Measurements from ENCODE around the gene PPM1F. TPM values are rescaled to one million over a fixed set of nuclear protein-coding genes. Genes with fewer than 3 reads are reported as not detected.
"Not testable (repeated sequence)": the region's sequence is repeated elsewhere in the genome, so short reads cannot be mapped to it uniquely, and the experiment has no call there.

Gene PPM1F
- total RNA-seq, 2 experiments from 2014 or later = 21.7 to 21.9 TPM

DNA sequence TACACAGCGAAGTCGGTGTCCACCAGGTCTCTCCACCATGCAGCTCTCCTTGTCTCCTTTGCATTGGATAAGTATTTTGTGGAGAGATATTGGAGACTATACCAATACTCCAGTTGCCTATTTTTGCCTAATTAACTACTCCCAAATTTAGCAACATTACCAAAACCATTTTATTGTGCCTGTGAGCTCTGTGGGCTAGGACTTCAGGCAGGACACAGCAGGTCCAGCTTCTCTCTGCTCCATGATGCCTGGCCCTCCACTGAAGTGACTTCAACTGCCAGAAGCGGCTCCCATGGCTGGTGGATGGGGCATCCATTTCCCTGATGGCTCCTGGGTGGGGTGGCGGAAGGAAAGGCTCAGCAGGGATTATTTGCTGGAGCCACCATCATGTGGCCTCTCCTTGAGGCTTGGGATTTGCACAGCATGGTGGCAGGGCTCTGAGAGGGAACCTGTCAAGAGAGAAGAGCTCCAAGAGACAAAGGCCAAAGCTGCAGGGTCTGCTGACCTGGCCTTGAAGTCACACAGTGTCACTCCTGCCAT is 48.3 kb downstream of the PPM1F start:
- no peaks in the 10 kb centered on the region for H3K27me3 Mint-ChIP-seq
- H3K4me3 Mint-ChIP-seq = no peak overlapping the region
- no peaks in the 10 kb centered on the region for H3K4me1 Mint-ChIP-seq (ENCODE audit: low read depth)
- intact Hi-C loops (cut with micrococcal nuclease) = no loop called here
- no peak for DNase-seq
- ChIA-PET CTCF (no interaction called here), POLR2A (no interaction called here)
- H3K36me3 Mint-ChIP-seq = no peaks in the 10 kb centered on the region
- H3K27ac Mint-ChIP-seq = no peak overlapping the region
- H3K9me3 Mint-ChIP-seq = no peaks in the 10 kb centered on the region

DNA sequence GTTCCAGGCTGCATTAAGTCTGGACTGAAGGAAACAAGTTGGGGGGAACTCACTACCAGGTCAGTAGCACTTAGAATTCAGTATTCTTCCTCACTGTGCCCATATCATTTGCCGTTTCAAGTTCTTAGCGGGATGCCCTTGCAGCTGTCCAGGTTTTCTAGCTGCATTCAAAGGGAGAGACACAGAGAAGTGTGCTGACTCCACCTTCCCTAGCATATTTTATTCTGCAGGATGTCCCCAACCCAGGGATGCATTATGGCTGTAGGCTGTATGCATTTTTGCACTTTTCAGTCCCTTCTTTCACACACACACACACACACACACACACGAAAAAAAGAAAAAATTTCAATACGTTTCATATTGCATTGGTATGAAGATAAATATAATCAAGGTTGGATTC is 49.4 kb downstream of the PPM1F start:
- H3K4me3 Mint-ChIP-seq = no peak overlapping the region
- no peaks in the 10 kb centered on the region for H3K36me3 Mint-ChIP-seq
- H3K9me3 Mint-ChIP-seq = no peaks in the 10 kb centered on the region
- ChIA-PET POLR2A (no interaction called here), CTCF (interaction anchor here (0.9 kb wide), 1 partner anchor 27 kb away, joined by 4 read pairs; no protein-coding TSS in a partner anchor)
- H3K27ac Mint-ChIP-seq = no peak overlapping the region
- no peaks in the 10 kb centered on the region for H3K4me1 Mint-ChIP-seq (ENCODE audit: low read depth)
- no peaks in the 10 kb centered on the region for H3K27me3 Mint-ChIP-seq
- no peak for DNase-seq
- intact Hi-C loops (cut with micrococcal nuclease) = no loop called here

DNA sequence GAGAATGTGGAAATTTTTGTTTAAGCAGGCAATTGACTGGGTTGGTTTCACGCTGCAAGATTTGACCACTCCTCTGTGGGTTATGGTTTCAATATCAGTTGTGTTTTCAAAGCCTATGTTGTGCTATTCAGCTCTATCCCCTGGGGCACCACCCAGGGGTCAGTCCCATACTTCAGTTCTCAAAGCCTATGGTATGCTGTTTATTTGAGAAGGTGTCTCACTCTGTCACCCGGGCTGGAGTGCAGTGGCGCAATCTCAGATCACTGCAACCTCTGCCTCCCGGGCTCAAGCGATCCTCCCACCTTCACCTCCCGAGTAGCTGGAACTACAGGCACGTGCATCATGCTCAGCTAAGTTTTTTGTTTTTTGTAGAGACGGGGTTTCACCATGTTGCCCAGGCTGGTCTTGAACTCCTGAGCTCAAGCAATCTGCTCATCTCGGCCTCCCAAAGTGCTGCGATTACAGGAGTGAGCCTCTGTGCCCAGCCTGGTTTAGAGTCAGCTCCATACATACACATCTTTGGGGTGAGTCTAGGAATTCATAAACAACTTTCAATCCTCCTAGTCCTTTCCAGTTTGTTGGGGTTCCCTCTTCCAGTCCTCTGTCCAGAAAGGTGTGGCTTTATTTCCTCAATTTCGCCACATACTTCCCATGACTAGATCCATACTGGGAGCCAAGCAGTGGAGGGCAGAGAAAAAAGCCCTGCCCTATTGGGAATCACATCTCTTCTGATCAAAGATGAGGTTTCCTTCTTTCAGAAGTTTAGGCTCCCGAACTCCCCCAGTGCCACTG is 50.2 kb downstream of the PPM1F start:
- intact Hi-C loops (cut with micrococcal nuclease) = no loop called here
- no peaks in the 10 kb centered on the region for H3K36me3 Mint-ChIP-seq
- ChIA-PET CTCF (interaction anchor here (0.9 kb wide), 1 partner anchor 26 kb away, joined by 4 read pairs; no protein-coding TSS in a partner anchor), POLR2A (no interaction called here)
- no peaks in the 10 kb centered on the region for H3K27me3 Mint-ChIP-seq
- no peak for DNase-seq
- no peaks in the 10 kb centered on the region for H3K9me3 Mint-ChIP-seq
- no peak overlapping the region for H3K4me3 Mint-ChIP-seq
- no peak overlapping the region for H3K27ac Mint-ChIP-seq
- H3K4me1 Mint-ChIP-seq (ENCODE audit: low read depth) = no peaks in the 10 kb centered on the region

DNA sequence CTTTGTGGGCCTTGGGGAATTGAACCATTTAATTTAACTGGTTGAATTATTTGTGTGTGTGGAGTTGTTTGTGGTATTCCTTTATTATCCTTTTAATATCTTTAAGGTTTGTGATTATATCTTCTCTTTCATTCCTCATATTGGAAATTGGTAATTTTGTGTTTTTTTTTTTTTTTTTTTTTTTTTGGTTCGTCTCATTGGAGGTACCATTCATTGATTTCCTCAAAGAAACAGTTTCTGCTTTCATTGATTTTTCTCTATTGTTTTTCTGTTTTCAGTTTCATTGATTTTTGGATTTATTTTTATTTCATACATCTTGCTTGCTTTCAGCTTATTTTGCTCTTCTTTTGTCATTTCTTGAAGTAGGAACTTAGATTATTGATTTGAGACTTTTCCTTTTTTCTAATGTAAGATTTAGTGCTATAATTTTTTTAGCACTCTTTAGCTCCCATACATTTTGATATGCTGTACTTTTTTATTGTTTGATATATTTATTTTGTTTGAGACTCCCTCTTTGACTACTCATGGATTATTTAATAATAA is 54.2 kb downstream of the PPM1F start:
- DNase-seq = no peak
- H3K27ac Mint-ChIP-seq = no peak overlapping the region
- H3K9me3 Mint-ChIP-seq = no peaks in the 10 kb centered on the region
- intact Hi-C loops (cut with micrococcal nuclease) = no loop called here
- ChIA-PET POLR2A (interaction anchor here (0.6 kb wide), 1 partner anchor 106 kb away, joined by 6 read pairs; no protein-coding TSS in a partner anchor), CTCF (interaction anchor here (0.7 kb wide), 1 partner anchor 74 kb away, joined by 3 read pairs; no protein-coding TSS in a partner anchor)
- no peaks in the 10 kb centered on the region for H3K4me1 Mint-ChIP-seq (ENCODE audit: low read depth)
- no peak overlapping the region for H3K4me3 Mint-ChIP-seq
- H3K27me3 Mint-ChIP-seq = no peaks in the 10 kb centered on the region
- no peaks in the 10 kb centered on the region for H3K36me3 Mint-ChIP-seq

DNA sequence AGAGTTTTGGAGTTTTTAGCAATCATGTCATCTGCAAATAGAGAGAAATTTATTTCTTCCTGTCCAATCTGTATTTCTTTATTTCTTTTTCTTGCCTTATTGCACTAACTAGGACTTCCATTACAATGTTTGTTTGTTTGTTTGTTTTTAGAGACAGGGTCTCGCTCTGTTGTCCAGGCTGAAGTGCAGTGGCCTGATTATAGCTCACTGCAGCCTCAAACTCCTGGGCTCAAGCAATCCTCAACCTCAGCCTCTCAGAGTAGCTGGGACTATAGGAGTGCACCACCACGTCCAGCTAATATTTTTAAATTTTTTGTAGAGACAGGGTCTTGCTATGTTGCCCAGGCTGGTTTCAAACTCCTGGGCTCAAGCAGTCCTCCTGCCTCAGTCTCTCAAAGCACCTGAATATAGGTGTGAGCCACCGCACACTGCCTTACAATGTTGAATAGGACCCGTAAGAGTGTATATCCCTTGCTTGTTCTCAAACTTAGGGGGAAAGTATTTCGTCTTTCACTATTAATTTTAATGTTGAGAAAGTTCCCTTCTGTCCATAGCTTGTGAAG is 55.6 kb downstream of the PPM1F start:
- no peak for DNase-seq
- CTCF ChIA-PET = interaction anchor here (1.3 kb wide), 1 partner anchor 75 kb away, joined by 3 read pairs; no protein-coding TSS in a partner anchor
- POLR2A ChIA-PET = no interaction called here
- H3K27me3 Mint-ChIP-seq = no peaks in the 10 kb centered on the region
- H3K4me3 Mint-ChIP-seq = no peak overlapping the region
- no peaks in the 10 kb centered on the region for H3K4me1 Mint-ChIP-seq (ENCODE audit: low read depth)
- no peak overlapping the region for H3K27ac Mint-ChIP-seq
- intact Hi-C loops (cut with micrococcal nuclease) = no loop called here
- H3K36me3 Mint-ChIP-seq = no peaks in the 10 kb centered on the region
- no peaks in the 10 kb centered on the region for H3K9me3 Mint-ChIP-seq

DNA sequence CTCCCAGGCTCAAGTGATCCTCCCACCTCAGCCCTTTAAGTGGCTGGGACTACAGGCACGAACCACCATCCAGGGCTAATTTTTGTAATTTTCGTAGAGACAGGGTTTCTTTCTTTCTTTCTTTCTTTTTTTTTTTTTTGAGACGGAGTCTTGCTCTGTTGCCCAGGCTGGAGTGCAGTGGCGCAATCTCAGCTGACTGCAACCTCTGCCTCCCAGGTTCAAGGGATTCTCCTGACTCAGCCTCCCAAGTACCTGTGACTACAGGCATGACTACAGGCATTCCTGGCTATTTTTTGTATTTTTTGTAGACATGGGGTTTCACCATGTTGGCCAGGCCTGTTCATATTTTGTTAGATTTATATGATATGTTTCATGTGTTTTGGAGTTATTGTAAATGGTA is 56.4 kb downstream of the PPM1F start:
- H3K27me3 Mint-ChIP-seq; intact Hi-C loops (cut with micrococcal nuclease); H3K36me3 Mint-ChIP-seq; POLR2A ChIA-PET; H3K9me3 Mint-ChIP-seq; H3K27ac Mint-ChIP-seq; H3K4me3 Mint-ChIP-seq; DNase-seq; H3K4me1 Mint-ChIP-seq (ENCODE audit: low read depth): not testable (repeated sequence)
- CTCF ChIA-PET = interaction anchor here (1.3 kb wide), 1 partner anchor 76 kb away, joined by 3 read pairs; no protein-coding TSS in a partner anchor

DNA sequence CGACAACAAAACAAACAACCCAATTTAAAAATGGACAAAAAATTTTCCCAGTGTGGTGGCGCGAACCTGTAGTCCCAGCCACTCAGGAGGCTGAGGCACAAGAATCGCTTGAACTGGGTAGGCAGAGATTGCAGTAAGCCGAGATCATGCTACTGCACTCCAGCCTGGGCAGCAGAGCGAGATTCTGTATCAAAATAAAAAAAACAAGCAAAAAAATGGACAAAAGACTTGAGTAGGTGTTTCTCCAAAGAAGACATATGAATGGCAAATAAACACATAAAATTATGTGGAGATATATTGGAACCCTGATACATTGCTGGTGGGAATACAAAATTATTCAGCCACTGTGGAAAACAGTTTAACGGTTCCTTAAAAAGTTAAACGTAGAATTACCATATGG is 57.8 kb downstream of the PPM1F start:
- Mint-ChIP-seq H3K4me3 (no peak overlapping the region), H3K4me1 (ENCODE audit: low read depth) (no peaks in the 10 kb centered on the region), H3K9me3 (no peaks in the 10 kb centered on the region), H3K27ac (no peak overlapping the region), H3K27me3 (no peaks in the 10 kb centered on the region), H3K36me3 (no peaks in the 10 kb centered on the region)
- POLR2A ChIA-PET = no interaction called here
- intact Hi-C loops (cut with micrococcal nuclease) = no loop called here
- no peak for DNase-seq
- CTCF ChIA-PET = no interaction called here

DNA sequence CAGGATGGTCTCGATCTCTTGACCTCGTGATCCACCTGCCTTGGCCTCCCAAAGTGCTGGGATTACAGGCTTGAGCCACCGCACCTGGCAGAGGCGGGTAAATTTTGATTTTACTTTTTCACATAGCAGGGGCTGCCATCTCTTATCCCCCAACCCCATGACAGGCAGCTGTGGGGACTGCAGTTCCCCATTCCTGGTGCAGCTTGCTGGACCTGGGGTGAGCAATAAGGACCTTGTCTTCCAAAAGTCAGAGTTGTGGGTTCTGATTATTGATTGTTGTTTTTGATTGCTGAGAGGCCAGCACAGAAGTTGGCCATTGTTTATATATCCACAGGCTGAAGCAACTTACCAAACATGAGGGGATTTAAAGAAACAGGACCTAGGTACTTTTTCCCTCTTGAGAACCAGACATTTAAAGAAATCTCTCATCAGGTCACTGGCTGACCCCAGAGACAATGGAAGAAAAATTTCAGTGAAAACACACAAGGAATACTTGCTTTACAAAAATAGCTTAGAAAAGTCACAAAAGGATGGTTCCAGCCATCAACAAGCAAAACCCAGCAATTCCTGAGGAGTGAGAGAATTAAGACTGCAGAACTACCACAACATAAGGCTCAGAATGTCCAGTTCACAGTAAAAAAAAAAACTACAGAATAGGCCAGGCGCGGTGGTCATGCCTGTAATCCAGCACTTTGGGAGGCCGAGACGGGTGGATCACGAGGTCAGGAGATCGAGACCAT is 63.2 kb downstream of the PPM1F start:
- no peaks in the 10 kb centered on the region for H3K27me3 Mint-ChIP-seq
- H3K4me3 Mint-ChIP-seq = no peak overlapping the region
- H3K27ac Mint-ChIP-seq = no peak overlapping the region
- CTCF ChIA-PET = no interaction called here
- H3K36me3 Mint-ChIP-seq = no peaks in the 10 kb centered on the region
- intact Hi-C loops (cut with micrococcal nuclease) = no loop called here
- DNase-seq = no peak
- no peaks in the 10 kb centered on the region for H3K9me3 Mint-ChIP-seq
- no peaks in the 10 kb centered on the region for H3K4me1 Mint-ChIP-seq (ENCODE audit: low read depth)
- POLR2A ChIA-PET = no interaction called here

DNA sequence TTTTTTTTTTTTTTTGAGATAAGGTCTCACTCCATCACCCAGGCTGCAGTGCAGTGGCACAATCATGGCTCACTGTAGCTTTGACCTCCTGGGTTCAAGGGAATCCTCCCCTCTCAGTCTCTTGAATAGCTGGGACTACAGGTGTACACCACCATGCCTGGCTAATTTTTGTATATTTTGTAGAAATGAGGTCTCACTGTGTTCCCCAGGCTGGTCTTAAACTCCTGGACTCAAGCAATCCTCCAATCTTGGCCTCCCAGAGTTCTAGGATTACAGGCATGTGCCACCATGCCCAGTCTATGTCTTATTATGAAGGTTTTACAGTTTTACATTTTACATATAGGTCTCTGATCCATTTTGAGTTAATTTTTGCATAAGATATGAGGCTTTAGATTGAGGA is 64.8 kb downstream of the PPM1F start:
- intact Hi-C loops (cut with micrococcal nuclease) = no loop called here
- ChIA-PET CTCF (no interaction called here), POLR2A (interaction anchor here (0.7 kb wide), 1 partner anchor 17 kb away, joined by 3 read pairs; no protein-coding TSS in a partner anchor)
- Mint-ChIP-seq H3K4me1 (ENCODE audit: low read depth) (no peaks in the 10 kb centered on the region), H3K36me3 (no peaks in the 10 kb centered on the region), H3K9me3 (no peaks in the 10 kb centered on the region), H3K4me3 (no peak overlapping the region), H3K27ac (no peak overlapping the region), H3K27me3 (no peaks in the 10 kb centered on the region)
- no peak for DNase-seq

DNA sequence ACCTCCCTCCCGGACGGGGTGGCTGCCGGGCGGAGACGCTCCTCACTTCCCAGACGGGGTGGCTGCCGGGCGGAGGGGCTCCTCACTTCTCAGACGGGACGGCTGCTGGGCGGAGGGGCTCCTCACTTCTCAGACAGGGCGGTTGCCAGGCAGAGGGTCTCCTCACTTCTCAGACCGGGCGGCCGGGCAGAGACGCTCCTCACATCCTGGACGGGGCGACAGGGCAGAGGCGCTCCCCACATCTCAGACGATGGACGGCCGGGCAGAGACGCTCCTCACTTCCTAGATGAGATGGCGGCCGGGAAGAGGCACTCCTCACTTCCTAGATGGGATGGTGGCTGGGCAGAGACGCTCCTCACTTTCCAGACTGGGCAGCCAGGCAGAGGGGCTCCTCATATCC is 68.7 kb downstream of the PPM1F start:
- H3K4me3 Mint-ChIP-seq; DNase-seq; POLR2A ChIA-PET; intact Hi-C loops (cut with micrococcal nuclease); H3K36me3 Mint-ChIP-seq; H3K27ac Mint-ChIP-seq; CTCF ChIA-PET; H3K27me3 Mint-ChIP-seq; H3K9me3 Mint-ChIP-seq; H3K4me1 Mint-ChIP-seq (ENCODE audit: low read depth): not testable (repeated sequence)

DNA sequence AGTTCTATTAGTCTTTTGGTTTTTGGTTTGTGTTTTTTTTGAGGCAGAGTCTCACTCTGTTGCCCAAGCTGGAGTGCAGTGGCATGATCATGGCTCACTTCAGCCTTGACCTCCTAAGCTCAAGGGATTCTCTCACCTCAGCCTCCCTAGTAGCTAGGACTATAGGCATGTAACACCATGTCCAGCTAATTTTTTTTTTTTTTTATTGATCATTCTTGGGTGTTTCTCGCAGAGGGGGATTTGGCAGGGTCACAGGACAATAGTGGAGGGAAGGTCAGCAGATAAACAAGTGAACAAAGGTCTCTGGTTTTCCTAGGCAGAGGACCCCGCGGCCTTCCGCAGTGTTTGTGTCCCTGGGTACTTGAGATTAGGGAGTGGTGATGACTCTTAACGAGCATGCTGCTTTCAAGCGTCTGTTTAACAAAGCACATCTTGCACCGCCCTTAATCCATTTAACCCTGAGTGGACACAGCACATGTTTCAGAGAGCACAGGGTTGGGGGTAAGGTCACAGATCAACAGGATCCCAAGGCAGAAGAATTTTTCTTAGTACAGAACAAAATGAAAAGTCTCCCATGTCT is 69.8 kb downstream of the PPM1F start:
- H3K36me3 Mint-ChIP-seq; H3K4me3 Mint-ChIP-seq; intact Hi-C loops (cut with micrococcal nuclease); H3K4me1 Mint-ChIP-seq (ENCODE audit: low read depth); POLR2A ChIA-PET; DNase-seq; H3K27ac Mint-ChIP-seq; H3K9me3 Mint-ChIP-seq; CTCF ChIA-PET; H3K27me3 Mint-ChIP-seq: not testable (repeated sequence)
